ENCODE results near the gene HSP90B1. TPM values are rescaled to one million over a fixed set of nuclear protein-coding genes. Genes with fewer than 3 reads are reported as not detected.

Gene HSP90B1
- total and polyA plus RNA-seq, 8 donors, result 72.6 to 515 (median 308) TPM

DNA sequence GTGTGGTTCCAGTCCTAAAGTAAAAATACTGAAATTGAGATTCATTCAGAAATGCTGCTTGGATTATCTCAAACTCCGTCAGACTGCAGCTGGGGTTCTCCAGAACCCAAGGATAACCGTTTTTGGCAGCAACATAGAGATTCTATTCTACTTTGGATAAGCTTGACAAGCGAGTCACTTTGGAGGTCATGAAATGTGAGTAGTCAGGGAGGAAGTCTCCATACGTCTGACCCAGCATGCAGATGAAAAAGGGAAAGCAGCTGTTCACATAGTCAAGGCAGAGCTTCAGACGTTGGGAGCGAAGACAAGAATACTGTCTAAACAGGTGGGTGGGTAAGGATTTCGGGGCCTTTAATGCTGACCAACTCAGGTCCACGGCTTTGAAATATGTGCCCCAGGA, 14.9 kb upstream of the HSP90B1 start:
- Histone ChIP-seq H3K4me1 (no peaks in the 10 kb centered on the region), H3K27ac (no peak overlapping the region), H3K27me3 (no peaks in the 10 kb centered on the region), H3K36me3 (no peaks in the 10 kb centered on the region), H3K4me3 (no peak overlapping the region), H3K9me3 (peaks cover 0 to 10% (median 3%) of the 10 kb centered on the region in 4 donors)
- TF ChIP-seq EP300 (IDR thresholded peaks at IDR 0.05) (no peak), POLR2A (IDR thresholded peaks at IDR 0.05) (no peak), CTCF (IDR thresholded peaks at IDR 0.05) (no peak), POLR2AphosphoS5 (IDR thresholded peaks at IDR 0.05) (no peak)
- intact Hi-C loops (cut with DNase I; ENCODE audit: low total_unique reads), result no loop called here
- WGBS, 5 donors, result 67 to 79% (median 77%) methylated on average over 8 of the region's 8 CpGs
- DNase-seq, result no peak

DNA sequence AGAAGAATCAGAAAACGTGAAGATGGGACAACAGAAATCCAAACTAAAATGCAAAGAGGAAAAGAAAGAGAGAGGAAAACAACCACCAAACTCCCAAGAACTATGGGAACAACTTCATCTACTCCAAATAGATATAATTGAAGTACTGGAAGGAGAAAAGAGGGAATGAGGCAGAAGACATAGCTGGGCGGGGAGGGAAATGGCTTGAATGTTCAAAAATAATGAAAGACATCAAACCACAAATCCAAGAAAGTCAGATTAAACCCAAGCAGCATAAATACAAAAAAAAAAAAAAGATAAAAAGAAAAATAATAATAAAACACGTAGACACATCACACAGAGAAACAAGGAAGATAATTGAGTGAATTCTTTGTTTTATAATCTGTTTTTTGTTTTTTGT, 12.3 kb upstream of the HSP90B1 start:
- peaks cover 0 to 10% (median 3%) of the 10 kb centered on the region in 4 donors for H3K9me3 ChIP-seq
- H3K27ac ChIP-seq, result no peak overlapping the region
- intact Hi-C loops (cut with DNase I; ENCODE audit: low total_unique reads), result no loop called here
- no peak overlapping the region for H3K4me3 ChIP-seq
- no peaks in the 10 kb centered on the region for H3K36me3 ChIP-seq
- no peaks in the 10 kb centered on the region for H3K4me1 ChIP-seq
- WGBS, 5 donors, result 46 to 82% (median 72%) methylated on average over 3 of the region's 3 CpGs
- DNase-seq, result no peak
- TF ChIP-seq CTCF (IDR thresholded peaks at IDR 0.05) (no peak), POLR2AphosphoS5 (IDR thresholded peaks at IDR 0.05) (no peak), POLR2A (IDR thresholded peaks at IDR 0.05) (no peak)
- H3K27me3 ChIP-seq, result no peaks in the 10 kb centered on the region

DNA sequence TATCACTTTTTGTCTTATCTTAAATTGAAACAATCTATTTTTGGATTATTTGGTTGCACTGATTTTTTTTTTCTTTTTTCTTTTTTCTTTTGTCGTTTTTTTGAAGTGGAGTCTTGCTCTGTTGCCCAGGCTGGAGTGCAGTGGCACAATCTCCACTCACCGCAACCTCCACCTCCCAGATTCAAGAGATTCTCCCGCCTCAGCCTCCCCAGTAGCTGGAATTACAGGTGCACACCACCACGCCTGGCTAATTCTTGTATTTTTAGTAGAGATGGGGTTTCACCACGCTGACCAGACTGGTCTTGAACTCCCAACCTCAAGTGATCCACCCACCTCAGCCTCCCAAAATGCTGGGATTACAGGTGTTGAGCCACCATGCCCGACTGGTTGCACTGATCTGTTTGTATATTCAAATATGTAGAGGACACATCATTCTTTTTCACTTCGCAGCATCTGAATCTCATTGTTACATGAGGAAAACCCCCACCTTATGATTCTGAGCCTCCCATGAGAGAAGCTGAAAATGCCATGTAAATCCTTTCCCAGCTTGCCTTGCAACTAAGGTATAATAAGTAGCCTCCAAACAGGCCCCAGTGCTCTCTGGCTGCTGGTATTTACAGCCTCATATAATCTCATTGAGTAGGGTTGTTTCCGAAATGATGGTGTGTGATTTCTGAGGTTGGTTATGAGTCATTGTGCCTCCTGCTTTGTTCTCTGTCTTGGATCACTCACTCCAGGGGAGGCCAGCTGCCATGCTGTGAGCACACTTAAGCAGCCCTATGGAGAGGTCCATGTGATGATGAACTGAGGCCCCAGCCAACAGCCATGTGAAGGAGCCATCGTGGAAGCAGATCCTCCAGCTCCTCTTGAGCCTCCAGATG, 5.2 kb upstream of the HSP90B1 start:
- Histone ChIP-seq H3K27ac (no peak overlapping the region), H3K4me1 (peaks cover 4 to 15% (median 12%) of the 10 kb centered on the region in 4 donors), H3K36me3 (no peaks in the 10 kb centered on the region), H3K27me3 (no peaks in the 10 kb centered on the region), H3K9me3 (no peaks in the 10 kb centered on the region), H3K4me3 (no peak overlapping the region)
- TF ChIP-seq POLR2A (IDR thresholded peaks at IDR 0.05) (no peak), EP300 (IDR thresholded peaks at IDR 0.05) (no peak), POLR2AphosphoS5 (IDR thresholded peaks at IDR 0.05) (no peak), CTCF (IDR thresholded peaks at IDR 0.05) (no peak)
- intact Hi-C loops (cut with DNase I; ENCODE audit: low total_unique reads), result no loop called here
- WGBS, 5 donors, result 73 to 83% (median 78%) methylated on average over 9 of the region's 9 CpGs
- DNase-seq, result no peak

- no peak for TF ChIP-seq POLR2AphosphoS5 (IDR thresholded peaks at IDR 0.05)
- no peak for TF ChIP-seq POLR2A (IDR thresholded peaks at IDR 0.05)
- no peak for TF ChIP-seq EP300 (IDR thresholded peaks at IDR 0.05)
- no peak for TF ChIP-seq CTCF (IDR thresholded peaks at IDR 0.05)
Observed at GRCh38 chr12:103928682-103929045, 1.5 kb upstream of the HSP90B1 start.

More at GRCh38 chr12:103928682-103929045, 1.5 kb upstream of the HSP90B1 start:
- peak overlapping the region; percentile 11 to 97 (median 94) for H3K27ac ChIP-seq
- intact Hi-C loops (cut with DNase I; ENCODE audit: low total_unique reads), result no loop called here
- peaks cover 9 to 19% (median 14%) of the 10 kb centered on the region in 4 donors for H3K36me3 ChIP-seq
- 13 to 35% (median 15%) methylated on average over 12 of the region's 12 CpGs for WGBS, 5 donors
- H3K4me1 ChIP-seq, result peaks cover 27 to 43% (median 36%) of the 10 kb centered on the region in 4 donors
- no peaks in the 10 kb centered on the region for H3K9me3 ChIP-seq
- H3K27me3 ChIP-seq, result no peaks in the 10 kb centered on the region
- peak overlapping the region; percentile 64 to 88 (median 81) for H3K4me3 ChIP-seq
- DNase-seq, result peak; percentile 33 to 57

Measured in stomach (tissue), 9 donors.